H9 (cell line): ENCODE data around the gene TBC1D9. TPM values are rescaled to one million over a fixed set of nuclear protein-coding genes. Genes with fewer than 3 reads are reported as not detected.

Experiments used
- DNase-seq: peaks from one replicate; pipeline ENCODE4 v3.0.0-alpha.2; 2017
- H2AFZ ChIP-seq: one replicate; pipeline ENCODE4 v1.6.1; 2013; ENCODE audit warnings: mild to moderate bottlenecking, low read length, control low read depth, moderate library complexity
- H2AK5ac ChIP-seq: 2 replicates; pipeline ENCODE4 v1.6.1; 2013; ENCODE audit warnings: low read length, control low read depth, mixed read lengths; ENCODE audit not compliant: insufficient read length
- H2BK120ac ChIP-seq: one replicate; pipeline ENCODE4 v1.6.1; 2013; ENCODE audit warnings: low read depth, mild to moderate bottlenecking, low read length, control low read depth, inconsistent platforms; ENCODE audit not compliant: poor library complexity, severe bottlenecking
- H2BK12ac ChIP-seq: 2 replicates; pipeline ENCODE4 v1.6.1; 2013; ENCODE audit warnings: low read length, control low read depth, mixed read lengths, low read depth; ENCODE audit not compliant: insufficient read length
- H2BK15ac ChIP-seq: 2 replicates; pipeline ENCODE4 v1.6.1; 2013; ENCODE audit warnings: low read depth, low read length, control low read depth
- H2BK20ac ChIP-seq: one replicate; pipeline ENCODE4 v1.6.1; 2013; ENCODE audit warnings: low read depth, mild to moderate bottlenecking, low read length, control low read depth, inconsistent platforms; ENCODE audit not compliant: poor library complexity, severe bottlenecking
- H2BK5ac ChIP-seq: 2 replicates; pipeline ENCODE4 v1.6.1; 2013; ENCODE audit warnings: low read length, control low read depth, mixed read lengths; ENCODE audit not compliant: insufficient read length
- H3K14ac ChIP-seq: 2 replicates; pipeline ENCODE4 v1.6.1; 2013; ENCODE audit warnings: low read length, control low read depth; ENCODE audit not compliant: insufficient read depth
- H3K18ac ChIP-seq: 2 replicates; pipeline ENCODE4 v1.6.1; 2013; ENCODE audit warnings: low read depth, mild to moderate bottlenecking, mixed read lengths, low read length, control low read depth; ENCODE audit not compliant: insufficient read length
- H3K23ac ChIP-seq: 2 replicates; pipeline ENCODE4 v1.6.1; 2013; ENCODE audit warnings: low read length, control low read depth, mixed read lengths, low read depth; ENCODE audit not compliant: insufficient read length
- H3K23me2 ChIP-seq: 2 replicates; pipeline ENCODE4 v1.6.1; 2013; ENCODE audit warnings: low read depth, mild to moderate bottlenecking, mixed read lengths, low read length, control low read depth; ENCODE audit not compliant: insufficient read length, poor library complexity, severe bottlenecking
- H3K27ac ChIP-seq: 2 replicates; pipeline ENCODE4 v1.5.1; 2013; ENCODE audit warnings: low read length, control low read depth, mixed read lengths, low read depth; ENCODE audit not compliant: insufficient read length
- H3K27me3 ChIP-seq: 2 replicates; pipeline ENCODE4 v1.6.1; 2013; ENCODE audit warnings: low read length, control low read depth, inconsistent platforms; ENCODE audit not compliant: insufficient read depth
- H3K4ac ChIP-seq: 2 replicates; pipeline ENCODE4 v1.6.1; 2013; ENCODE audit warnings: low read depth, mild to moderate bottlenecking, control low read depth, inconsistent platforms, low read length, moderate library complexity
- H3K4me1 ChIP-seq: 2 replicates; pipeline ENCODE4 v1.6.1; 2013; ENCODE audit warnings: low read length, control low read depth, inconsistent platforms; ENCODE audit not compliant: insufficient read depth
- H3K4me2 ChIP-seq: 2 replicates; pipeline ENCODE4 v1.6.1; 2013; ENCODE audit warnings: low read length, control low read depth, mixed read lengths; ENCODE audit not compliant: insufficient read length, insufficient read depth
- H3K56ac ChIP-seq: 2 replicates; pipeline ENCODE4 v1.6.1; 2013; ENCODE audit warnings: low read depth, mild to moderate bottlenecking, mixed read lengths, low read length, control low read depth; ENCODE audit not compliant: insufficient read length
- H3K79me1 ChIP-seq: 2 replicates; pipeline ENCODE4 v1.6.1; 2013; ENCODE audit warnings: low read depth, mild to moderate bottlenecking, moderate library complexity, low read length, control low read depth, inconsistent platforms; ENCODE audit not compliant: insufficient read depth, poor library complexity, severe bottlenecking
- H3K79me2 ChIP-seq: 2 replicates; pipeline ENCODE4 v1.6.1; 2013; ENCODE audit warnings: low read length, control low read depth, inconsistent platforms; ENCODE audit not compliant: insufficient read depth
- H3K9ac ChIP-seq: 2 replicates; pipeline ENCODE4 v1.6.1; 2013; ENCODE audit warnings: low read length, control low read depth, mixed read lengths; ENCODE audit not compliant: insufficient read length; ENCODE audit errors: extremely low read depth
- H3K9me3 ChIP-seq: one replicate; pipeline ENCODE4 v1.6.1; 2013; ENCODE audit warnings: low read depth, low read length, inconsistent platforms; ENCODE audit not compliant: control insufficient read depth
- H3T11ph ChIP-seq: one replicate; pipeline ENCODE4 v1.6.1; 2013; ENCODE audit warnings: mild to moderate bottlenecking, low read length, control low read depth, inconsistent platforms
- H4K20me1 ChIP-seq: one replicate; pipeline ENCODE4 v1.6.1; 2013; ENCODE audit not compliant: control insufficient read depth, insufficient read length, insufficient read depth
- H4K5ac ChIP-seq: 2 replicates; pipeline ENCODE4 v1.6.1; 2013; ENCODE audit warnings: low read depth, mild to moderate bottlenecking, mixed read lengths, low read length, control low read depth; ENCODE audit not compliant: insufficient read length
- H4K8ac ChIP-seq: replicated peaks from 2 replicates; pipeline ENCODE4 v1.6.1; 2013; ENCODE audit warnings: low read length, control low read depth, mixed read lengths, low read depth; ENCODE audit not compliant: insufficient read length
- H4K91ac ChIP-seq: 2 replicates; pipeline ENCODE4 v1.6.1; 2013; ENCODE audit warnings: low read depth, mild to moderate bottlenecking, moderate library complexity, mixed read lengths, low read length, control low read depth; ENCODE audit not compliant: insufficient read length
- H3K27ac Mint-ChIP-seq, 3 experiments: 2 replicates in 2 of 3; 3 replicates in 1 of 3; pipeline ENCODE4 v1.8.0; 2020 to 2021; ENCODE audit warnings: mixed read lengths in 3 of 3, mild to moderate bottlenecking in 1 of 3, moderate library complexity in 1 of 3
- H3K27me3 Mint-ChIP-seq: 2 replicates; pipeline ENCODE4 v1.8.0; 2021; ENCODE audit warnings: low read depth, mild to moderate bottlenecking, moderate library complexity, mixed read lengths
- H3K36me3 Mint-ChIP-seq, 3 experiments: 2 replicates in 2 of 3; 3 replicates in 1 of 3; pipeline ENCODE4 v1.8.0; 2020 to 2021; ENCODE audit warnings: low read depth in 3 of 3, mixed read lengths in 3 of 3; ENCODE audit not compliant: insufficient read depth in 1 of 3
- H3K4me1 Mint-ChIP-seq, 2 experiments: 2 replicates each; pipeline ENCODE4 v1.8.0; 2020; ENCODE audit warnings: mixed read lengths in 2 of 2
- H3K4me3 Mint-ChIP-seq, 2 experiments: 2 replicates in 1 of 2; 3 replicates in 1 of 2; pipeline ENCODE4 v1.8.0; 2020 to 2021; ENCODE audit warnings: mild to moderate bottlenecking in 2 of 2, mixed read lengths in 2 of 2, moderate library complexity in 1 of 2
- H3K9me3 Mint-ChIP-seq, 2 experiments: 2 replicates in 1 of 2; 3 replicates in 1 of 2; pipeline ENCODE4 v1.8.0; 2020; ENCODE audit warnings: mild to moderate bottlenecking in 2 of 2, mixed read lengths in 2 of 2, moderate library complexity in 1 of 2
- CTCF ChIP-seq: fragments of 200-600 bp; sonication (generic); conservative IDR thresholded peaks from 3 replicates; pipeline ENCODE4 v1.8.0; 2021; ENCODE audit warnings: antibody characterized with exemption, mild to moderate bottlenecking
- WGBS: extraction: QIAGEN DNeasy Blood & Tissue Kit; methylation state at CpG from one replicate; pipeline ENCODE4 v1.1.7; 2013; ENCODE audit warnings: missing lambda C conversion rate, low lambda C conversion rate, mixed read lengths; ENCODE audit not compliant: insufficient read length; ENCODE audit errors: extremely low coverage; 5-methylcytosine and 5-hydroxymethylcytosine counted together
- total RNA-seq: library from RNA; stranded (reverse); gene quantifications from 2 replicates; pipeline ENCODE4 v1.2.1, GENCODE V29; 2021

The TBC1D9 gene
- total RNA-seq, 1 experiment from 2014 or later: 0.63 TPM

- H3K14ac ChIP-seq: no peak overlapping the region; the same call in 1 of the 2 replicates
- no peaks in the 10 kb centered on the region for H4K20me1 ChIP-seq
- no peak overlapping the region for H3K27ac ChIP-seq
- no peak overlapping the region for H4K5ac ChIP-seq
- no peaks in the 10 kb centered on the region for H3K79me1 ChIP-seq
- no peak overlapping the region for H2BK120ac ChIP-seq
- no peak overlapping the region for H4K91ac ChIP-seq
- no peak for DNase-seq
- peaks cover 0 to 3% (median 3%) of the 10 kb centered on the region in 3 experiments; a peak in 2 of 7 replicates for H3K36me3 Mint-ChIP-seq
- no peak overlapping the region for H2AFZ ChIP-seq
- H2BK5ac ChIP-seq: no peak overlapping the region
- no peak overlapping the region for H3T11ph ChIP-seq
- no peak overlapping the region for H3K56ac ChIP-seq
- no peak overlapping the region for H2AK5ac ChIP-seq
- peaks cover 47 to 57% of the 10 kb centered on the region in 2 experiments for H3K4me1 Mint-ChIP-seq
- no peak overlapping the region for H3K4ac ChIP-seq
- no peak overlapping the region for H3K23ac ChIP-seq
- peaks cover 5% of the 10 kb centered on the region; the same call in 1 of the 2 replicates for H3K4me1 ChIP-seq
- no peaks in the 10 kb centered on the region for H3K23me2 ChIP-seq
- H3K79me2 ChIP-seq: no peaks in the 10 kb centered on the region
- no peak overlapping the region for H4K8ac ChIP-seq
- no peak overlapping the region for H2BK15ac ChIP-seq
- no peak overlapping the region for H3K9ac ChIP-seq
- no peaks in the 10 kb centered on the region for H3K9me3 ChIP-seq
- peaks cover 1% of the 10 kb centered on the region for H3K27me3 Mint-ChIP-seq
- peak; percentile 54 for TF ChIP-seq CTCF
- no peak overlapping the region for H2BK12ac ChIP-seq
- no peak overlapping the region for H3K18ac ChIP-seq
- WGBS: no CpG with 5 or more reads among the region's 4 CpGs
- no peak overlapping the region for H3K4me3 Mint-ChIP-seq
- H3K27ac Mint-ChIP-seq: no peak overlapping the region
- no peak overlapping the region for H2BK20ac ChIP-seq
- H3K4me2 ChIP-seq: no peak overlapping the region
- peaks cover 3 to 6% of the 10 kb centered on the region in 2 experiments; a peak in 2 of 5 replicates for H3K9me3 Mint-ChIP-seq
- no peaks in the 10 kb centered on the region for H3K27me3 ChIP-seq
Measured at GRCh38 chr4:140743194-140743931, 12.8 kb downstream of the TBC1D9 start.
